Endodermal cell (in vitro differentiated cells): ENCODE measurements around the gene FETUB. TPM values are rescaled to one million over a fixed set of nuclear protein-coding genes. Genes with fewer than 3 reads are reported as not detected.

Experiments
- DNase-seq: peaks from one replicate; pipeline ENCODE4 v3.0.0-alpha.2; 2017
- H3K27ac ChIP-seq: 2 replicates; pipeline ENCODE4 v1.5.1; 2013; ENCODE audit warnings: mild to moderate bottlenecking, low read depth, low read length, moderate library complexity
- H3K27me3 ChIP-seq: 2 replicates; pipeline ENCODE4 v1.6.1; 2013; ENCODE audit warnings: mild to moderate bottlenecking, low read length, moderate library complexity; ENCODE audit not compliant: insufficient read depth, control insufficient read depth, poor library complexity, severe bottlenecking
- H3K36me3 ChIP-seq: 2 replicates; pipeline ENCODE4 v1.7.0; 2013; ENCODE audit warnings: mild to moderate bottlenecking, low read length, moderate library complexity; ENCODE audit not compliant: control insufficient read depth, insufficient read depth
- H3K4me1 ChIP-seq: one replicate; pipeline ENCODE4 v1.7.0; 2013; ENCODE audit warnings: low read length; ENCODE audit not compliant: control insufficient read depth, insufficient read depth
- H3K4me3 ChIP-seq: 2 replicates; pipeline ENCODE4 v1.5.1; 2013; ENCODE audit warnings: mild to moderate bottlenecking, low read length, moderate library complexity
- H3K9ac ChIP-seq: 2 replicates; pipeline ENCODE4 v1.6.1; 2013; ENCODE audit warnings: mild to moderate bottlenecking, low read length, moderate library complexity; ENCODE audit not compliant: poor library complexity, severe bottlenecking; ENCODE audit errors: extremely low read depth
- H3K9me3 ChIP-seq: 2 replicates; pipeline ENCODE4 v1.6.1; 2013; ENCODE audit warnings: mild to moderate bottlenecking, low read length, moderate library complexity; ENCODE audit not compliant: control insufficient read depth
- H3K27ac Mint-ChIP-seq: 2 replicates; pipeline ENCODE4 v1.8.0; 2020; ENCODE audit warnings: mixed read lengths
- H3K27me3 Mint-ChIP-seq: 2 replicates; pipeline ENCODE4 v1.8.0; 2021; ENCODE audit warnings: mild to moderate bottlenecking, mixed read lengths; ENCODE audit not compliant: insufficient read depth
- H3K36me3 Mint-ChIP-seq: 2 replicates; pipeline ENCODE4 v1.8.0; 2020; ENCODE audit warnings: low read depth, mixed read lengths
- H3K4me1 Mint-ChIP-seq: 2 replicates; pipeline ENCODE4 v1.8.0; 2020; ENCODE audit warnings: mixed read lengths
- H3K4me3 Mint-ChIP-seq: 2 replicates; pipeline ENCODE4 v1.8.0; 2020; ENCODE audit warnings: mild to moderate bottlenecking, moderate library complexity, mixed read lengths
- H3K9me3 Mint-ChIP-seq: 2 replicates; pipeline ENCODE4 v1.8.0; 2020; ENCODE audit warnings: mild to moderate bottlenecking, mixed read lengths
- WGBS, 2 experiments: methylation state at CpG; one replicate each; pipeline versions ENCODE4 v1.1.5 to v1.1.7; 2013; ENCODE audit warnings: missing lambda C conversion rate in 2 of 2, mixed read lengths in 1 of 2; ENCODE audit not compliant: insufficient coverage in 1 of 2, insufficient read length in 1 of 2; 5-methylcytosine and 5-hydroxymethylcytosine counted together
- total RNA-seq, 2 donors: library from RNA; stranded (reverse); fragmentation: NEBNext Ultra II Directional in 1 of 2; extraction: Animal tissue kit (Norgen Biotek cat#: 25700) in 1 of 2; gene quantifications; 2 replicates in 1 of 2; 3 replicates in 1 of 2; pipeline ENCODE4 v1.2.1, GENCODE V29; 2021
- TF ChIP-seq, protein P1 (sequence below): fragments of 200-600 bp; sonication (generic); conservative IDR thresholded peaks from 2 replicates; pipeline ENCODE4 v1.5.0; 2021; ENCODE audit warnings: antibody characterized with exemption, mild to moderate bottlenecking

FETUB gene
- total RNA-seq, 2 donors from 2014 or later = not detected

DNA sequence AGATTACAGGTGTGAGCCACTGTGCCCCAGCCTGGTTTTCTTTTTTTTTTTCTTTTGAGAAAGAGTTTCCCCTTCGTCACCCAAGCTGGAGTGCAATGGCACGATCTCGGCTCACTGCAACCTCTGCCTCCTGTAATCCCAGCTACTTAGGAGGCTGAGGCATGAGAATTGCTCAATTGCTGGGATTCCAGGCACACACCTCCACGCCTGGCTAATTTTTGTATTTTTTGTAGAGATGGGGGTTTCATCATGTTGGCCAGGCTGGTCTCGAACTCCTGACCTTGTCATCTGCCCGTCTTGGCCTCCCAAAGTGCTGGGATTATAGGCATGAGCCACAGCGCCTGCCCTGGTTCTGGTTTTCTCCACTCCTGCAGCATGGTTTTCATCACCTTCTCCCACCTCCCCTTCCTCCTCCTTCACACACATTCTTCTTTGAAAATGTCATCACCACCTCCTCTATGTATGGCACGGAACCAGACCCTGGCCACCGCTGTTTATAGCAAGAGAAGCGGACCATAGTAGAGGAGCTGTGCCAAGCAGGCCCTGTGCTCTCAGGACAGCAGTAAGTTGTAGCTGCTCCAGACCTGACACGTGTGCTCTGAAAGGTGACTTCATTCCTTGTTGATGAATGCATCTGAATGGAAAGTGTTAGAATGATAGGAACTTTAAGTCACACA is 42.0 kb upstream of the FETUB start:
- H3K36me3 ChIP-seq = no peaks in the 10 kb centered on the region
- WGBS, 2 experiments = 89 to 98% methylated on average over 5 to 11 of the region's 11 CpGs

DNA sequence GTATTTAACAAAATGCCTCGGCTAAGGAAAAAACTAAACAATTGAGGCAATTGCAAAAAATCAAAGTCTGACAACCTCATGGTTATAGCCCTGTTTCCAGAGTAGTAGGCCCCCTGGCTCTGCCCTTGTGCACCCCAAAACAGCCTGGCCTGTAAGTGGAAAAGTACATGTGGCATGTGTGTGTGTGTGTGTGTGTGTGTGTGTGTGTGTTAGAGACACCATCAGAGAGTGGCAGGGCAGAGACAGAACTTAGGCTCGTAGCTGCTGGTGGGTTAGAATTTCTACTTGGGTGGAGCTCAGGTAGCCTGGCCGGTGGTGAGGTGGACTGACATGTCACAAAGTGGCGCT is 41.4 kb upstream of the FETUB start:
- H3K4me1 Mint-ChIP-seq = peaks cover 5% of the 10 kb centered on the region

More for the DNA sequence above, 42.0 kb upstream of the FETUB start:
- H3K36me3 Mint-ChIP-seq = no peaks in the 10 kb centered on the region
- H3K4me1 Mint-ChIP-seq = peaks cover 5% of the 10 kb centered on the region
- H3K4me3 Mint-ChIP-seq = no peak overlapping the region
- H3K9me3 Mint-ChIP-seq = no peaks in the 10 kb centered on the region
- Histone ChIP-seq H3K4me1 (no peaks in the 10 kb centered on the region), H3K9ac (no peak overlapping the region), H3K27me3 (no peaks in the 10 kb centered on the region), H3K4me3 (no peak overlapping the region), H3K27ac (no peak overlapping the region), H3K9me3 (no peaks in the 10 kb centered on the region)
- TF ChIP-seq, protein P1, sequence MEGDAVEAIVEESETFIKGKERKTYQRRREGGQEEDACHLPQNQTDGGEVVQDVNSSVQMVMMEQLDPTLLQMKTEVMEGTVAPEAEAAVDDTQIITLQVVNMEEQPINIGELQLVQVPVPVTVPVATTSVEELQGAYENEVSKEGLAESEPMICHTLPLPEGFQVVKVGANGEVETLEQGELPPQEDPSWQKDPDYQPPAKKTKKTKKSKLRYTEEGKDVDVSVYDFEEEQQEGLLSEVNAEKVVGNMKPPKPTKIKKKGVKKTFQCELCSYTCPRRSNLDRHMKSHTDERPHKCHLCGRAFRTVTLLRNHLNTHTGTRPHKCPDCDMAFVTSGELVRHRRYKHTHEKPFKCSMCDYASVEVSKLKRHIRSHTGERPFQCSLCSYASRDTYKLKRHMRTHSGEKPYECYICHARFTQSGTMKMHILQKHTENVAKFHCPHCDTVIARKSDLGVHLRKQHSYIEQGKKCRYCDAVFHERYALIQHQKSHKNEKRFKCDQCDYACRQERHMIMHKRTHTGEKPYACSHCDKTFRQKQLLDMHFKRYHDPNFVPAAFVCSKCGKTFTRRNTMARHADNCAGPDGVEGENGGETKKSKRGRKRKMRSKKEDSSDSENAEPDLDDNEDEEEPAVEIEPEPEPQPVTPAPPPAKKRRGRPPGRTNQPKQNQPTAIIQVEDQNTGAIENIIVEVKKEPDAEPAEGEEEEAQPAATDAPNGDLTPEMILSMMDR = no peak
- DNase-seq = no peak
- H3K27ac Mint-ChIP-seq = no peak overlapping the region
- peaks cover 3% of the 10 kb centered on the region for H3K27me3 Mint-ChIP-seq

DNA sequence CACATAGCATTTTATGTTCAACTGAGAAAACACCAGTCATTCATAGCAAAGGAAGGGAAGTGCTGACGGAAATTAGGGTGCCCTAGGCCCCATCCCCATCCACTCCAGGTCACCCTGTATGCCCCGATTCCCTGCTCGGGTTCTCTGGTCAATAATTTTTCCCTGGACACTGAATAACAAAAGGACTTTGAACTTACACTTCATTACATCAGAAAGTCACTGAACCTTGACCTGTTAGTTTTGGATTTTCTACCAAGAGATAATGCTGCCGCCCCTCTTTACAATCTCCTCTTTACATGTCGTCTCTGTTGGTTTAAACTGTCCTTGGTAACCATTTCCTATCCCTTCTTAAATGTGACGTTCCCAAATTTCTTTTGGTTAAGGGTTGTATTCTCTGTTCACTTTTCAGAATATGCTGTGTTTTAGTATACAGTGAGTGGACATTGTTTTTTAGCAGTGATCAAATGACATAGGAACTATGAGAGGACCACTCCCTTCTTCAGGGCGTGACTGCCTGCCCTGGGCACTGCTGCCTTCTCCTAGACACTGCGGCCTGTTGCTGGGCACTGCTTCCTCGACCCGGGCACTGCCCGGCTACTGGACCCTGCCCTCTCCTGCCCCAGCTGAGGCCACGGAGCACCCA is 40.9 kb upstream of the FETUB start:
- no peak overlapping the region for H3K4me3 ChIP-seq
- 82 to 92% methylated on average over 7 to 12 of the region's 12 CpGs for WGBS, 2 experiments
- no peak overlapping the region for H3K9ac ChIP-seq
- no peaks in the 10 kb centered on the region for H3K9me3 ChIP-seq
- Mint-ChIP-seq H3K36me3 (no peaks in the 10 kb centered on the region), H3K9me3 (no peaks in the 10 kb centered on the region), H3K27ac (no peak overlapping the region), H3K27me3 (peaks cover 5% of the 10 kb centered on the region), H3K4me3 (no peak overlapping the region), H3K4me1 (peaks cover 5% of the 10 kb centered on the region)
- H3K36me3 ChIP-seq = no peaks in the 10 kb centered on the region
- TF ChIP-seq, protein P1 = no peak
- no peaks in the 10 kb centered on the region for H3K4me1 ChIP-seq
- H3K27ac ChIP-seq = no peak overlapping the region
- no peak for DNase-seq
- H3K27me3 ChIP-seq = no peaks in the 10 kb centered on the region

More for the DNA sequence above, 41.4 kb upstream of the FETUB start:
- Mint-ChIP-seq H3K4me3 (no peak overlapping the region), H3K36me3 (no peaks in the 10 kb centered on the region), H3K27ac (no peak overlapping the region), H3K27me3 (peaks cover 3% of the 10 kb centered on the region), H3K9me3 (no peaks in the 10 kb centered on the region)
- Histone ChIP-seq H3K27me3 (no peaks in the 10 kb centered on the region), H3K27ac (no peak overlapping the region), H3K4me1 (no peaks in the 10 kb centered on the region), H3K4me3 (no peak overlapping the region), H3K9ac (no peak overlapping the region), H3K36me3 (no peaks in the 10 kb centered on the region), H3K9me3 (no peaks in the 10 kb centered on the region)
- DNase-seq = no peak
- 70 to 92% methylated on average over 2 to 4 of the region's 4 CpGs for WGBS, 2 experiments
- TF ChIP-seq, protein P1 = no peak
